Measurements from ENCODE around the gene SAFB.

Gene SAFB

DNA sequence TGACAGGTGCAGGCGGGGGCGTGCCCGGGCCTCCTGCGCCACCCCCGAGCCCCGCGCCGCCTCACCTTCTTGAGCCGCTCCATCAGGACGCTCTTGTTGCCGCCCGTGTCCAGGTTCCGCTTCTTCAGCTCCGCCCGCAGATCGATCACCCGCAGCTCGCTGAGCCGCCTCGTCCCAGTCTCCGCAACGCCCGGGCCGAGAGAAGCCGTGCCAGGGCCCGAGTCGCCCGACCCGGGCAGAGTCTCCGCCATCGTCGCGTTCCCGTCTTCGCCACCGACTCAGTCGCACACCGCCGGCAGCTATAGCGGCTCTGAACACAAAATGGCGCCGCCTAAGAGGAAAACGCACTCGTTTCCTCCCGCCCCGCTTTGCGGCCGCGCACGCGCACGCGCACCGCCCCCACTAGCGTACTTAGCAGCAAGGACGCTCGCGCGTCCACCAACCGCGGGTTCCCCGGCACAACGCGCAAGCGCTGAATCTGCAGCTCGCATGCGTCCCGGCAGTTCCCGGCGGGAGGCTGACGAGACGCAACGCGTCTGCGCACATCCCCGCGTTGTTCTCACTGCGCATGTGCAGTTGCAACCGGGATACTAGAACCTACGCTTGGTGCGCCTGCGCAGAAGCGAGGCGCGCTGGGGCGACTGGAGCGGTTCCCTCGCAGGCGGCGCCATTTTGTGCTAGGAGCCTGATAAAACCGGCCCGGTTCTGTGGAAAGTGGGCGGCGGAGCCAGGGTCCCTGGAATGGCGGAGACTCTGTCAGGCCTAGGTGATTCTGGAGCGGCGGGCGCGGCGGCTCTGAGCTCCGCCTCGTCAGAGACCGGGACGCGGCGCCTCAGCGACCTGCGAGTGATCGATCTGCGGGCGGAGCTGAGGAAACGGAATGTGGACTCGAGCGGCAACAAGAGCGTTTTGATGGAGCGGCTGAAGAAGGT, at the start of gene SAFB, which contains the start of gene SAFB2:
Gene SAFB, plus strand, starts transcription at position 619 of the 932 bp plus-strand sequence. Its CDS starts 123 bp downstream, at position 742.
Gene SAFB2, minus strand, starts transcription at position 312 of the 932 bp plus-strand sequence. Its CDS starts 61 bp downstream, at position 251.
- peak within 1 kb of the TSS; percentile 100 for H3K27ac Mint-ChIP-seq
- peaks cover 67% of the 10 kb centered on the region for H3K4me1 Mint-ChIP-seq
- H3K27me3 Mint-ChIP-seq = no peaks in the 10 kb centered on the region
- CTCF ChIA-PET = interaction anchor here (3.3 kb wide), 1 partner anchor 67 kb away, joined by 15 read pairs; the partner anchor contains the start of gene RPL36
- H3K4me3 Mint-ChIP-seq = peak within 1 kb of the TSS; percentile 100
- peaks cover 74% of the 10 kb centered on the region for H3K36me3 Mint-ChIP-seq
- no peaks in the 10 kb centered on the region for H3K9me3 Mint-ChIP-seq
- peak; percentile 100 for DNase-seq

DNA sequence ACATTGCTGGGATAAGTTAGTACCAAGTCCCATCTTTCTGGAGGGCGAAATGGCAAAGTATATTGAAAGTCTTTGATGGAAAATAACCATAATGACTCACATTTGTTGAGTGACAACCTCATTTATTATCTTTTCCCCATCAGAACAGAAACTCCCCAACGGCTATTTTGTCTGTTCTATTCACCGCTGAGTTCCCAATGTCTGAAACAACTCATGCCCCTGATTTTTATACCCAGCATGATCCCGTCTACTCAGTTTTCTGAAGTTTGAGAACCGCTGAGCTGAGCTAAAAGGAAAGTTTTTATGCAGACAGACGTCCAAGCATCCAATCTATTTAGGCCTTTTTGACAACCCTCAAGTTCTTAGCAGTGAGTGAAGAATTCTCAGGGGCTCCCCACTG, 47.3 kb upstream of the SAFB start:
- Mint-ChIP-seq H3K9me3 (no peaks in the 10 kb centered on the region), H3K27ac (no peak overlapping the region), H3K36me3 (no peaks in the 10 kb centered on the region), H3K4me3 (no peak overlapping the region), H3K27me3 (no peaks in the 10 kb centered on the region), H3K4me1 (peaks cover 2% of the 10 kb centered on the region)
- CTCF ChIA-PET = no interaction called here
- no peak for DNase-seq

DNA sequence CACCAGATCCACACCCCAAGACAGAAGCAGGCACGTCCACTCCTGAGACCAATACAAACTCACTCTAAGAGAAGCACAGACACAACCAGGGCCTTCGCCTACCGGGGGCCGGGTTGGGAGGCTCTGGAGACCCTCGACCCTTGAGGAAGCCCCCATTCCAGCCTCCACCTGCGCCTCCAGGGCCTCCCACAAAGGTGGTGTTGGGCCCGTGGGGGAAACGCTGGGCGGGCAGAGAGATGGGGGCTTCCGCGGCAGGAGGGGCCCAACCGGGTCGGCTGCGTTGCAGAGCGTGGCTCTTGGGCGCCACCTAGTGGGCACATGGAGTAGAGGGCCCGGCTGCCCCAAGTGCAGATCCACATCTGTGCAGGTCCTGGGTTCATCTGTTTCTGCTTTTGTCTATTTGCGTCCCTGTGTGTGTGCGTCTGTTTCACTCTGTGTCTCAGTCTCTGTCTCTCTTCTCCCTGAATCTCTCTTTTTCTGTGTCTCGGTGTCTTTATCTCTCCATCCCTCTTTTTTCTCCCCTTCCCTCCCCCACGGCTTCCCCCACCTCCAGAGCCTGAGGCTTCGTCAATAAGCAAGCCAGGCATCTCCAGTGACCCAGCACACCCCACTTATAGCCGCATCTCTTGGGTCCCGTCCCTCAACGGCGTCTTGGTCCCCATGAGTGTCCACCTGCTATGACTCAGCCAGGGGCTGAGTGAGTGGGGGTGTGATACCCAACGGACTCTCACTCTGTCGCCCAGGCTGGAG, 44.6 kb upstream of the SAFB start:
- Mint-ChIP-seq H3K4me1 (peaks cover 2% of the 10 kb centered on the region), H3K9me3 (no peaks in the 10 kb centered on the region), H3K36me3 (no peaks in the 10 kb centered on the region), H3K4me3 (no peak overlapping the region), H3K27me3 (no peaks in the 10 kb centered on the region), H3K27ac (no peak overlapping the region)
- DNase-seq = peak; percentile 78
- CTCF ChIA-PET = interaction anchor here (1.1 to 1.9 kb wide), 3 partner anchors 11 to 21 kb away, joined by 3 to 6 read pairs (median 3); no protein-coding TSS in a partner anchor

DNA sequence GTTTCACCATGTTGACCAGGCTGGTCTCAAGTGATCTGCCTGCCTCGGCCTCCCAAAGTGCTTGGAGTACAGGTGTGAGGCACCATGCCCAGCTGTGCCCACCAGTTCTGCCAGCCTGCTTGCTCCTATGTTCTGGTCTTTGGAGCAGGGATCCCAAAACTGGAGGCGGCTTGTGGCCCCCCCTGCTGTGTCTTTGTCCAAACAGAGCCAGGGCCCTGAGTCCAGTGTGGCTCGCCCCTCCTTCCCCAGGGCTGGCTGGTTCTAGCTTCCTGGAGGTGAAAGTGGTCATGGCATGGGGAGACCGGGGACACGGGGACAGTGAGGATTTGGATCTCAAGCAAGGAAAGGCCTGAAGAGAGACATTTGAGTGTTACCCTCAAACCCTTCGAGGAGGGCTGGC, 43.6 kb upstream of the SAFB start:
- no peak overlapping the region for H3K27ac Mint-ChIP-seq

DNA sequence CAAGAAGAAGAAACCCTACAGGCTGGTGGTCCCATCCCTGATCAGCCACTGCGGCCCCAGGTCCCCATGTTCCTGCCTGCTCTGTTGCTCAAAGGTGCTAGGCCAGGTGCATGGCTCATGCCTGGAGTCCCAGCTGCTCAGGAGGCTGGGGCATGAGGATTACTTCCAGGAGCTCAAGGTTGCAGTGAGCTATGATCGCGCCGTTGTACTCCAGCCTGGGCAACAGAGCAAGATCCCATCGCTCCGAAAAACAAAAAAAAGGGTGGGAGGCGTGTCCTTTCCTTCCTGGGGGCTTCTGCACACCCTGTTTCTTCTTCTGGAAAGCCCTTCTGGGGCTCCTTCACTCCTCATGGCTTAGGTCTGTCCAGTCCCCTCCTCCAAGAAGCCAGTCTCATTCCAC, 43.2 kb upstream of the SAFB start:
- Mint-ChIP-seq H3K27me3 (no peaks in the 10 kb centered on the region), H3K4me1 (peaks cover 2% of the 10 kb centered on the region), H3K9me3 (no peaks in the 10 kb centered on the region), H3K27ac (no peak overlapping the region), H3K4me3 (no peak overlapping the region), H3K36me3 (no peaks in the 10 kb centered on the region)
- CTCF ChIA-PET = interaction anchor here (0.7 to 1.9 kb wide), 5 partner anchors 10 to 215 kb away, joined by 3 to 6 read pairs (median 3); no protein-coding TSS in a partner anchor
- DNase-seq = no peak

More for the DNA sequence above, 43.6 kb upstream of the SAFB start:
- H3K9me3 Mint-ChIP-seq = no peaks in the 10 kb centered on the region
- H3K4me3 Mint-ChIP-seq = no peak overlapping the region
- H3K36me3 Mint-ChIP-seq = no peaks in the 10 kb centered on the region
- no peaks in the 10 kb centered on the region for H3K27me3 Mint-ChIP-seq
- DNase-seq = no peak
- CTCF ChIA-PET = interaction anchor here (1.1 to 1.9 kb wide), 3 partner anchors 10 to 20 kb away, joined by 3 to 6 read pairs (median 3); no protein-coding TSS in a partner anchor
- peaks cover 2% of the 10 kb centered on the region for H3K4me1 Mint-ChIP-seq

DNA sequence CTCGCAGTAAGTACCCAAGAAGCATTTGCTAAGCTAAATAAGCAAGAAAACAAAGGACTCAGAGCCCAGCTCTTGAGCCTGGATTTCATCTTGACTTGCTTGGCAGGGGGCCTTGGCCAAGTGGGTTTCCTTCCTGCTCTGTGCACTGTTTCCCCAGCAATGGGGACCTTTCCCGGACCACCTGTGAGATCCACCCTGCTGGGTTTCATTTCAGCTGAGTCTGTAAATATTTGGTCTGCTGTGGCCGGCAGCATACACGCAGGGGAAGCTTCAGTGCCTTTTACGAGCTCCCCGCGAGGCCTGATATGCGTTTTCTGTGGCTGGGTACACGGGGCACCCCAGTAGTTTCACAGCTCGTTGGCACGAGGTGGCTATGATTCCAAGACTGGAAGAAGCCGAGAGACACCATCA, 42.7 kb upstream of the SAFB start:
- Mint-ChIP-seq H3K9me3 (no peaks in the 10 kb centered on the region), H3K36me3 (no peaks in the 10 kb centered on the region), H3K4me1 (peaks cover 2% of the 10 kb centered on the region), H3K4me3 (no peak overlapping the region), H3K27ac (no peak overlapping the region), H3K27me3 (no peaks in the 10 kb centered on the region)
- no peak for DNase-seq
- CTCF ChIA-PET = interaction anchor here (0.7 to 1.9 kb wide), 3 partner anchors 9 to 214 kb away, joined by 3 to 6 read pairs (median 4); no protein-coding TSS in a partner anchor

DNA sequence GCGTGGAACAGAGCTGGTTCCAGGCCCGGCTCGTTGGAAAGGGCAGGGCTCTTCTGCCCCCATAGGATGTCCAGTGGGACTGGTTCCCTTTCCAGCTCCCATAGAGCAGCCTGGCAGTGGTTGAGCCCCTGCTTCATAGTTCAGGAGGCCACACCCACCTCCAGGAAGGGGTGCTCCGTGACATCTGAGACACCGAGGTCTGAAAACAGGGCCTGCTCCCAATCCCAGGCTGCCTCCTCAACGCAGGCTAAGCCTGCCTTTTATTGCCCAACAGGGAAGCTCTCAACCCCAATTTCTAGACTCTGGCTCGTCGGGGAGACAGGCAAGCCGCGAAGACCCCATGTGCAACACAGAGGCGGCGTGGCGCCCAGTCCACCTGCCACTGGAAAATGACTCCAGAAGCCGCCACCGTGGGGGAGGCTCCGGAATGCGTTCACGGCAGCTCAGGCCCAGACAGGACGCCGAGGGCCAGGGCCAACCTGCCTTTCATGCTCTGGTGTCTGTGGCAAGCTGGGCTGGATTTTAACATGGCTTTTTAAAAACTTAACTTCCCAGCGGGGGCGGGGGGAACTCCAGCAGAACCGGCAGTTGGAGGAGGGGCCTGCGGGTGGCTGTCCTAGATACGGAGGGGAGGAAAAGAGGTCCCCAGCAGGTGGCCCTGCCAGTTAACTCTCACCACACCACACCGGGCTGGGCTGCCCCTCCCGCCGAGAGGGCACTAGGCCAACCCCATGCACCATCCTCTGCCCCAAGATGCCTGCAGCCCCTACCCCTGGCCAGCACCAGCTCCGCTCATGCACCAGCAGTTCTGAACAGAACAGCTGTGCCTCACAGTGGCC, 37.2 kb upstream of the SAFB start:
- Mint-ChIP-seq H3K4me3 (no peak overlapping the region), H3K27me3 (no peaks in the 10 kb centered on the region), H3K4me1 (peaks cover 12% of the 10 kb centered on the region), H3K36me3 (peaks cover 26% of the 10 kb centered on the region), H3K9me3 (no peaks in the 10 kb centered on the region), H3K27ac (peak overlapping the region; percentile 75)
- CTCF ChIA-PET = interaction anchor here (0.9 to 1.1 kb wide), 3 partner anchors 10 to 584 kb away, joined by 3 read pairs; no protein-coding TSS in a partner anchor
- peak; percentile 33 for DNase-seq

DNA sequence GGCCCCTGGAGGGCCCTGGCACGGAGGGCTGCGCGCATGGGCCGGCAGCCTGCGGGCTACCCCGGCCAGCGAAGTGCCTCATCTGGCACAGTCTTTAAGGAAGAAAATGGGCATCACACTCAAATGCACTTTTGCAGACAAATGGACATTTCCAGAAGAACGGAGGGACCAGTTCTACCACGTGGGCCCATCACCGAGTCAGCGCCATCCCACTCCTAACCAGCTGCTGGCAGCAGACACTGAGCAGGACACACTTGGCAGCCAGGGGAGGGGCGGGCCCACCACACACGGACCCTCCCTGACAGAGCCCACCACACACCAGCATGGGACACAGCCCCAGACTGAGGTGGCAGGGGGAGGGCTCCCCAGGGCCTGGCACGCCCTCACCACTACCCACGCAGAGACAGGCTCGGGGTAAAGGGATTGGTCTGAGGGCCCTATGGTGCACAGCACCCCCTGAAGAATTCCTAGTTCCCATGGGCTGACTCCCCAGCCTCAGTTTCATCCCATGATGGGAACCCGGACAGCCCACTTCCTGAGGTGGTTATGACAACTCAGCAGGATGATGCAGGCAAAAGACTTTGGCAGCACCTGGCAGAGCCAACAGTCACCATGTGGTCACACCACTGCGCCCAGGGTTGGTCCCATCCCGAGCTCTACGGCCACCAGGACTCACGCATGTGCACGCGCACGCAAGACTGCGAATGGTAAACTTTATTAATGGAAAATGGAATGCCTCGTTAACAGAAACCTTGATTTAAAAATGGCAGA, 36.4 kb upstream of the SAFB start:
- peaks cover 12% of the 10 kb centered on the region for H3K4me1 Mint-ChIP-seq
- H3K4me3 Mint-ChIP-seq = no peak overlapping the region
- DNase-seq = no peak
- no peaks in the 10 kb centered on the region for H3K9me3 Mint-ChIP-seq
- H3K27me3 Mint-ChIP-seq = no peaks in the 10 kb centered on the region
- H3K27ac Mint-ChIP-seq = peak overlapping the region; percentile 24
- CTCF ChIA-PET = interaction anchor here (1.1 kb wide), 1 partner anchor 38 kb away, joined by 3 read pairs; no protein-coding TSS in a partner anchor
- H3K36me3 Mint-ChIP-seq = peaks cover 27% of the 10 kb centered on the region

DNA sequence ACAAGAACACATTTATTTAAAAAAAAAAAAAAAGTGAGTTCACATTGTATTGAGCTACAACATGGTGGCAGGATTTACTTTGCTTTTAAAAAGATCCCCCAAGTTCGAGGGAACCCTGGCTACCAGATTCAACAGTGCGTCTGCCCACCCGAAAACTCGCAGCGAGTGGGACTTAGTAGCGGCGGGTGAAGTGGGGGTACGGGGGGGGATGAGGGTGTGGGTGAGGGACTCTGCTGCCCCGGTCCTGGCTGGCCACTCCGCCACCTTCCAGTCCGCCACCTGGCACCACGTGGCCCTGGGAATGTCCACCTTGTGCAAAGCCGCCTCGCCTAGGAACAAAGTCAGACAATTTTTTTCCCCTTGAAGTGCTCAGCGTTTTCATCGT, 35.8 kb upstream of the SAFB start:
- no peaks in the 10 kb centered on the region for H3K27me3 Mint-ChIP-seq
- DNase-seq = no peak
- H3K27ac Mint-ChIP-seq = no peak overlapping the region
- no peak overlapping the region for H3K4me3 Mint-ChIP-seq
- peaks cover 32% of the 10 kb centered on the region for H3K36me3 Mint-ChIP-seq
- no peaks in the 10 kb centered on the region for H3K9me3 Mint-ChIP-seq
- H3K4me1 Mint-ChIP-seq = peaks cover 12% of the 10 kb centered on the region
- CTCF ChIA-PET = interaction anchor here (0.7 kb wide), 1 partner anchor 91 kb away, joined by 3 read pairs; no protein-coding TSS in a partner anchor

DNA sequence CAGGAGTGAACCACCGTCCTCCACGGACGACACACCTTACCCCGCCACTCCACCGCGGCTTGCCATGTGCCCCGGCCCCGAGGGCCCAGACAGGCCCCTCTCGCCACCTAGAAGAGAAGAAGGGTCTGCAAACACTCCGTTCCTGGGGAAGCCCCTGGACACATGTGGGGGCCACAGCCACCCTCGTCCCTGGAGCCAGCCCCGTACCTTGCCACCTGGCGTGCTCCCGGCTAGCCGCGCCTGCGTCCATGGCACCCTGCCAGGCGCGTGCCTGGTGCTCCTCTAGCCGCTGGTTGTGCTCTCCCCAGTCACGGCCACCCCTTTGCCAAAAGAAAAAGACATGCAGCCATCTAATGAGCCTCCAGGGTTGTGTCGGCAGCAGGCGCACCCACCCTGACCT, 35.2 kb upstream of the SAFB start:
- H3K27ac Mint-ChIP-seq = no peak overlapping the region
- CTCF ChIA-PET = interaction anchor here (0.7 kb wide), 1 partner anchor 91 kb away, joined by 3 read pairs; no protein-coding TSS in a partner anchor
- H3K27me3 Mint-ChIP-seq = no peaks in the 10 kb centered on the region
- H3K4me1 Mint-ChIP-seq = peaks cover 12% of the 10 kb centered on the region
- DNase-seq = no peak
- H3K36me3 Mint-ChIP-seq = peaks cover 37% of the 10 kb centered on the region
- no peak overlapping the region for H3K4me3 Mint-ChIP-seq
- H3K9me3 Mint-ChIP-seq = no peaks in the 10 kb centered on the region

DNA sequence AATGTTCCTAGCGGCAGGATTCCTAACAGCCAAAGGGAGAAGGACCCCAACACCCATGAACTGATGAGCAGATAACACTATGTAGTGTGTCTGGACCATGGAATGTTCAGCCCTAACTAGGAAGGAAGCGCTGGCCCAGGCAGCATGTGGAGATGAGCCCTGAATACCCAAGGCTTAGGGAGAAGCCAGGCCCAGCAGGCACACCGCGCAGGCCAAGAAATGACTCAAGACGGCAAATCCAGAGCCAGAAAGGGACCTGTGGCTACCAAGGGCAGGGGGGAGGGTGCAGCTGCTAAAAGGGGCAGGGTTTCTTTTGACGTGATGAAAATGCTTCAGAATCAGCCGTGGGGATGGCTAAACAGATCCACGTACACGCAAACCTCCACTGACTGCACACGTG, 34.4 kb upstream of the SAFB start:
- peak overlapping the region; percentile 42 for H3K27ac Mint-ChIP-seq
- DNase-seq = no peak
- H3K36me3 Mint-ChIP-seq = peaks cover 45% of the 10 kb centered on the region
- no peaks in the 10 kb centered on the region for H3K9me3 Mint-ChIP-seq
- no peaks in the 10 kb centered on the region for H3K27me3 Mint-ChIP-seq
- CTCF ChIA-PET = interaction anchor here (2.1 kb wide), 1 partner anchor 9 kb away, joined by 6 read pairs; no protein-coding TSS in a partner anchor
- peaks cover 12% of the 10 kb centered on the region for H3K4me1 Mint-ChIP-seq
- H3K4me3 Mint-ChIP-seq = no peak overlapping the region

DNA sequence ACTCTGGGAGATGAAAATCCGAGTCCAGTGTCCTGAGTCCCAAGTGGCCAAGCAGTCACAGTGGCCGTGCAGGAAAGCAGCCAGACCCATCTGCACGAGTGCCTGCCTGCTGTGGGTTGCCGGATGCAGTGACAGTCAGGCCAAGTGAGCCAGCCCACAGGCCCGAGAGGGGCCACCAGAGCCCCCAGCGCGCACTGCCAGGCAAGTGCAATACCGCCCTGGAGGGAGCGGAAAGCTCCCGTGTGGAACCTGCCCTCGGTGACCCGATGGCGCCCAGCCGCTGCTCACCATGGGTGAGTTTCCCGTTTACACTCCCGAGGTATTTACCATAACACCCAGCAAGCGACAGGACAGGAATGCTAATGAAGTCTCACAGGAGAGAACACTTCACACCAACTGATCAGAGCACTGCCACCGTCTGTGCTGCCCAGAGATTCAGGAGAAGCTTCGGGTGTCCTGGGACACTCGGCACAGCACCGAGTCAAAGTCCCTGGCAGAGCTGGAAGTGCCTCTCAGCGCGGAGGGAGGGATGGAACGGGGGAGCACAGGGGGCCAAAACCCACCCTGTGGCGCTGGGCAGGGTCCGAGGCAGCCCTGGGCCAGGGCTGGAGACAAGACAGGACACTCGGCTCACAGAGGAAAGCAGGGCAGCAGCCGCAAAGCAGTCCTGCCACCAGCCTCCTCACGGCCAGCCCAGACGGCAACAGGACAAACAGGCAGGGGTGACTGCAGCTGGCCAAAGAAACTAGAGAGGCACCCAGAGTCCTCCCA, 33.8 kb upstream of the SAFB start:
- Mint-ChIP-seq H3K4me3 (no peak overlapping the region), H3K27ac (no peak overlapping the region), H3K36me3 (peaks cover 47% of the 10 kb centered on the region), H3K27me3 (no peaks in the 10 kb centered on the region), H3K4me1 (peaks cover 12% of the 10 kb centered on the region), H3K9me3 (no peaks in the 10 kb centered on the region)
- CTCF ChIA-PET = interaction anchor here (2.1 kb wide), 1 partner anchor 10 kb away, joined by 6 read pairs; no protein-coding TSS in a partner anchor
- DNase-seq = no peak

All from activated naive CD4-positive, alpha-beta T cell treated with anti-CD3 and anti-CD28 coated beads, Interleukin-2, amount 10 ng/mL, durations not matched to agents 7 days and 5 days (primary cell).